GM18502 (cell line): Measurements from ENCODE around the gene ACAD8.

Experiments
- ATAC-seq: cut with Tn5 transposase; IDR thresholded peaks from one replicate; pipeline ENCODE4 v1.9.1; 2021; ENCODE audit warnings: mild to moderate bottlenecking; ENCODE audit not compliant: unreplicated experiment, poor library complexity

ACAD8 gene

GRCh38 chr11:134253188-134253993 lies at the start of gene ACAD8, which contains the start of gene THYN1:
TSS of gene ACAD8 (plus strand) at chr11:134253568. CDS start at chr11:134253601, 33 bp downstream.
TSS of gene THYN1 (minus strand) at chr11:134253352. CDS start at chr11:134252882, 470 bp downstream.
- peak; percentile 99 for ATAC-seq

- ATAC-seq: no peak
Measured at GRCh38 chr11:134205729-134206128, 47.6 kb upstream of the ACAD8 start.

- ATAC-seq: no peak
Measured at GRCh38 chr11:134206185-134206584, 47.2 kb upstream of the ACAD8 start.

GRCh38 chr11:134207538-134208239 lies 45.7 kb upstream of the ACAD8 start:
- no peak for ATAC-seq

- no peak for ATAC-seq
Measured at GRCh38 chr11:134215836-134216235, 37.5 kb upstream of the ACAD8 start.

- ATAC-seq: no peak
Measured at GRCh38 chr11:134216816-134217215, 36.6 kb upstream of the ACAD8 start.

- ATAC-seq: no peak
Measured at GRCh38 chr11:134223121-134223520, 30.2 kb upstream of the ACAD8 start.

- ATAC-seq: peak; percentile 78
Measured at GRCh38 chr11:134223836-134224709, 29.3 kb upstream of the ACAD8 start, which contains the start of the genes NCAPD3 and VPS26B. TSS of gene NCAPD3 (minus strand) at chr11:134223967. CDS start at chr11:134223926, 41 bp downstream. TSS of gene VPS26B (plus strand) at chr11:134224671. CDS start at chr11:134225123, 452 bp downstream.

- peak; percentile 25 for ATAC-seq
Measured at GRCh38 chr11:134224710-134225664, 28.4 kb upstream of the ACAD8 start.

- ATAC-seq: no peak
Measured at GRCh38 chr11:134226806-134227325, 26.5 kb upstream of the ACAD8 start.

GRCh38 chr11:134228625-134229024 lies 24.7 kb upstream of the ACAD8 start:
- ATAC-seq: peak; percentile 54

- no peak for ATAC-seq
Measured at GRCh38 chr11:134229126-134229790, 24.1 kb upstream of the ACAD8 start.

- ATAC-seq: no peak
Measured at GRCh38 chr11:134230339-134230738, 23.0 kb upstream of the ACAD8 start.

GRCh38 chr11:134231958-134232659 lies 21.3 kb upstream of the ACAD8 start:
- no peak for ATAC-seq

- no peak for ATAC-seq
Measured at GRCh38 chr11:134233729-134234179, 19.6 kb upstream of the ACAD8 start.

GRCh38 chr11:134235399-134235798 lies 18.0 kb upstream of the ACAD8 start:
- ATAC-seq: no peak

GRCh38 chr11:134236834-134237556 lies 16.4 kb upstream of the ACAD8 start:
- no peak for ATAC-seq
